HG02852 (cell line): ENCODE measurements around the gene CAMTA1.
"Not testable (repeated sequence)": the region's sequence is repeated elsewhere in the genome, so short reads cannot be mapped to it uniquely, and the experiment has no call there.

ENCODE experiments used
- ATAC-seq: cut with Tn5 transposase; IDR thresholded peaks from one replicate; pipeline ENCODE4 v1.9.1; 2021; ENCODE audit warnings: mild to moderate bottlenecking, moderate library complexity; ENCODE audit not compliant: unreplicated experiment

Gene CAMTA1

DNA sequence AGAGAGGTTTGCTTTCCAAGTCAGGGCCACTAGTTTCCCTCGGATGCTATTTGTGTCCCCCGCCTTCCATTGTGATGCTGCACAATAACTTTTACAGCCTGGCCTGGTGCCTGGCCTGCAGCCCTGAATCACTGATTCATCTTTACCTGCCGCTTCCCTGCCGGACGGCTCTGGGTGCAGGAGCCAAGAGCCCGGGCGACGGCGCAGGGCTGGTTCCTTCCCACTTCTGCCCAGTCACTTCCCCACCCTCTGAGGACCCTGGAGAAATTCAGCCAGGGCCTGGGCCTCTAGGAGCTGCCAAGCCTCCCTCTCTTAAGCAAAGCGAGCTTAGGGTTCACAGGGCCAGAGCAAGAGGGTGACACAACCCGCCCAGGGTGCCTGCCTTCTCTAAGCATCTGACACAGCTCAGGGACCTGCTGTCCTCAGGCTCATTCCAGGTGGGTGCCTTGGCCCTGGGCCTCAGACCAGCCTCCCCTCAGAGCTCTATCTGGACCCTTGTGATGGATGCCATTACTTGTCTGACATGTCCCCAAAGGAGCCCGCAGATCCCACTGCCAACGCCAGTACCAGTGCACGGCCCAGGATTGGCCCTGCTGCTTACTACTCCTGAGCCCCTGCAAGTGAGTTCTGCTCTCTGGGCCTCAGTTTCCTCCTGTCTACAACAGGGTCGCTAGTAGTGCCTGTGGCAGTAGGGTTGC is 604.8 kb downstream of the CAMTA1 start:
- no peak for ATAC-seq

GRCh38 chr1:7390604-7391000 is 605.3 kb downstream of the CAMTA1 start:
- no peak for ATAC-seq

DNA sequence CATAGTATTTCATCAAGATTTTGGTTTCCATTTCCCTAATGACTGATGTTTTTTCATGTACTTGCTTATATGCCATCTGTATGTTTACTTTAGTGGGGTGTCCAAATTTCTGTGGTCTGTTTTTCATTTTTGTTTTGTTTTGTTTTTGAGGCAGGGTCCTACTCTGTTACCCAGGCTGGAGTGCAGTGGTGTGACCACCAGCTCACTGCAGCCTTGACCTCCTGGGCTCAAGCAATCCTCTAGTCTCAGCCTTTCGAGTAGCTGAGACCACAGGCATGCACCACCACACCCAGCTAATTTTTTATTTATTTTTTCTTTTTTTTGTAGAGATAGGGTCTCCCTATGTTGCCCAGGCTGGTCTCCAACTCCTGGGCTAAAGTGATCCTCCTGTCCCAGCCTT is 607.9 kb downstream of the CAMTA1 start:
- no peak for ATAC-seq

- no peak for ATAC-seq
Measured at GRCh38 chr1:7395251-7395650, 610.0 kb downstream of the CAMTA1 start.

DNA sequence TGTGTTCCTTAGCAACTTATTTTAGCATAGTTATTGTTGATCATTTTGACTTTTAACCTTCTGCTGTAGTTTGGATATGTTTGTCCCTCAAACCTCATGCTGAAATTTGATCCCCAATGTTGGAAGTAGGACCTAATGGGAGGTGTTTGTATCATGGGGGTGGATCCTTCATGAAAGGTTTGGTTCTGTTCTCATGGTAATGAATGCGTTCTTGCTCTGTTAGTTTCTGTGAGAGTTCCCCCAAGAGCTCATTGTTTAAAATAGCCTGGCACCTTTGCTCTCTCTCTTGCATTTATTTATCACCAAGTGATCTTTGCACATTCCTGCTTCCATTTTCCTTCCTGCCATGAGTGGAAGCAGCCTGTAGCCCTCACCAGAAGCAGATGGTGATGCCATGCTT is 613.7 kb downstream of the CAMTA1 start:
- ATAC-seq, result no peak

- ATAC-seq, result no peak
Measured at GRCh38 chr1:7399514-7400125, 614.4 kb downstream of the CAMTA1 start.

GRCh38 chr1:7400566-7400965 is 615.3 kb downstream of the CAMTA1 start:
- no peak for ATAC-seq

GRCh38 chr1:7401814-7402547 is 616.7 kb downstream of the CAMTA1 start:
- ATAC-seq, result no peak

DNA sequence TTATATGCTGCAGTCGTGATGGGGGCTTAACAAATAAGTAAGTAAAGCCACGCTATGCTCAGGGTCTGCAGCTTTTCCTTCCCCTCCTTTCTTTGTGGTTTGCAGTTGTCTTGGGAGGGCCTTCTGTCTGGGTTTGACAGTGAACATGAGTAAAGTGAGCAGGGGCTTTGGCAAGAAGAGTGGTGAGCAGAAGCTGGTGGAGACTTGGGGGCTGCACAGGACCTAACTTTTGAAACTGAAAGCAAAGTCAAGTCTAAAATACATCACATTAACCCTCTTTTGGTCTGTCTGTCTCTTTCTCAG is 617.2 kb downstream of the CAMTA1 start:
- no peak for ATAC-seq

DNA sequence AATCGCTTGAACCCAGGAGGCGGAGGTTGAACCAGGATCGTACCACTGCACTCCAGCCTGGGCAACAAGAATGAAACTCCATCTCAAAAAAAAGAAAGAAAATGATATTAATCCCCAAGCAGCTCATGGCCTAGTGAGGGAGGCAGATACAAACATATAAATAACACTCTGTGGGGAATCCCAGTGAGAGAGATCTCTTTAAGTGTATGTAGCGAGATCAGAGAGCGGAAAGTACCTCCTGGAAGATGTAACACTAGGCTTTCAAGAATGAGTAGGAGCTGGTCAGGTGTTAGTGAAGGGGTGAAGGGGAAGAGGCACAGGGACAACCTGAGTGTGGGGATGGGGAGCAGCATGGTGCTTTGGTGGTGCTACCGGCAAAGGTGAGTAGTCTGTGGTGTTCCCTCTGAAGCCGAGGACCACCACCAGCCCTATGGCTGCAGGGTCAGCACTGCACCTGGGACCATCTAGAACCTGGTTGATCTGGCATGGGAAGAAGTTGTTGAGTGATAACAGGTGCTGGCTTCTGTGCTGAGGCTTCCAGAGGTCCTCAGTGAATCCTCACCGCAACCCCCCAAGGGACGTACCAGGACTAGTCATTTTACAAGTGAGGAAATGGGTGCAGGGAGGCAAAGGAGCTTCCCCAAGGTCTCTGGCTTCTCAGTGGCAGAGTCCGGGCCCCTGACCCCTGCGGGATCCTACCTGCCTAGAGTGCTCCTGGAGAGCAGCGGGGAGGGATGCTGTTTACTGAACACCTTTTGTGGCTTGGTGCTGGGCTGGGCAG is 618.2 kb downstream of the CAMTA1 start:
- no peak for ATAC-seq

GRCh38 chr1:7404046-7404742 is 618.9 kb downstream of the CAMTA1 start:
- ATAC-seq, result no peak

DNA sequence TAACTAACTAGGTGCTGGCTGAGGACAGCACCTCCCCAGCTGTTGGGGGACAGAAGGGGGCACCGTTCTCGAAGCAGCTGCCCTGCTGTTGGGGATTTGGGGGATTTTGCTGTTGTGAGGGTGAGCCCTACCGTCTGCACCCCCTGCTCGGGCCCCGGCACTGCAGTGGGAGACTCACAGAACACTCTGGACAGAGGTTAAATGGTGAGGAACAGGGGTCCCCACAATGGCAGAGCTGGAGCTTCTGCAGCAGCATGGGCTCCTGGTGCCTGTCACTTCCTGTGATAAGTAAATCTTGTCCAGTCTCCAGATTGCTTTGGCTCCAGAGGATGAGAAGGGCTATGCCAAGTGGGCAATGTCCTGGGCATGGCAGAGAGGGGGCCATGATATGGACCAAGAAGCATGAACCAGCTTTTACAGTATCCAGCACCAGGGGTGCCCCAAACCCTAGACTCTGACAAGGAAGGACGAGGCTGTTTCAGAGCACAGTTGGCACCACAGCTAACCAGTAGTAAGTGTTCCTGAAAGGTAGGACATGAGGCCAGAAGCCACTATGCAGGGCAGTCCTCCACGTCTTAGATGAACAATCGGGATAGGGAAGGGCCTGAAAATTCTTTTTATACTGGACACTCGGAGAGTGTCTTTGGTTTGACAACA is 620.7 kb downstream of the CAMTA1 start:
- no peak for ATAC-seq

- ATAC-seq, result no peak
Measured at GRCh38 chr1:7406641-7407543, 621.6 kb downstream of the CAMTA1 start.

- ATAC-seq, result no peak
Measured at GRCh38 chr1:7407544-7407895, 622.3 kb downstream of the CAMTA1 start.

DNA sequence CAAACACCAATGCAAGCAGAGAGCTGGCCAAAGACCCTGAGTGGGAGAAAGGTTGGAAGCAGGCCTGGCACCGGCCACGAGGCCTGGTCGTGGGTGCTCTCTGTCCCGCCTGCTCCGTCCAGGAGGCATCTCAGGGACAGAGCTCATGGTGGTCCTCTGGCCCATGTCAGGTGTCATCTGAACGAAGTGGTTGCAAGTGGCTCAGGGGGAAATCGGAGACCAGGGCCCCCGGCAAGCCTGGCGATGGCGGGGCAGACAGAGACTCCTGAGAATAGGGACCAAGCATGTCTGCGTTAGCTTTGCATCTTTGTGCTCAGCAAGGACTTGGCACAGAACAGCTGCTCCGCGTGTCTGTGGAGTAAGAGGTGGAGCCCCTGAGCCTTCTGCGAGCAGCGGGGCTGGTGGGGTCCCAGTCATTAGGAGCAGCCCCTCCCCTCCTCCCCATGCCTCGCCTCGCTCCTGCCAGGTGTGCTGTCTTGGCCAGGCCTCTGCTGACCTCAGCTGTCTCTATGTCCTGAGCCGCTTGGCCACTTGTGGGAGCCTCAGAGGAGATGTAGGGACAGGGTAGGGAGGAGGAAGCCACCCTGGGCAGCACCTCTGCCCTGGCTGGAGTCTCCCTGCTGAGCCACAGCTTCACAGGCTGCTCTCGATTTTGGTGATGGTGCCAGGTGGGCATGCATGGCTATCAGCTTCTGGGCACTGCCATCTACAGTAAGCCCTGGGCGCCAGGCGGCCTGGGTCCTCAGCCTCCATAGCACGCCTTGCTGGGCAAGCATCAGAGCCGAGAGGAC is 622.9 kb downstream of the CAMTA1 start:
- ATAC-seq, result no peak

- ATAC-seq, result no peak
Measured at GRCh38 chr1:7408771-7409150, 623.5 kb downstream of the CAMTA1 start.

GRCh38 chr1:7409278-7409677 is 624.0 kb downstream of the CAMTA1 start:
- no peak for ATAC-seq

DNA sequence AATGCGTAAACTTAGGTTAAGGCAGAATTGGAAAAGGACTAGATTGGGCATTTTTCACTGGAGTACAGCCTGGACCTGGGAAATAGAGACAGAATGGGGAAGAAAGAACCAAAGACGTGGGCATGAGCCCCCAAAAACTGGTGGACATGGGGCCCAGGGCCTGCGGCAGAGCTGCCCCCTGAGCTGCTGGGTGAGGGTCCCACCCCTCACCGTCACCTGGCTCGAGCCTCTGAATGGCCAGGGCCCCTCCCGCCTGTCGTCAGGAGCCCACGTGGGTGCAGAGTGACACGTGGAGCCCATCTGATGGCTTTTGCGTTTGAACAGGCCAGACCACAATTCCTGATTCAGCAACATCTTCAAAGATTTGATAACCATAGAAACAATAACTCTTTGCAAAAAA is 624.9 kb downstream of the CAMTA1 start:
- ATAC-seq, result no peak

GRCh38 chr1:7417618-7418017 is 632.4 kb downstream of the CAMTA1 start:
- ATAC-seq, result not testable (repeated sequence)
